H1 (cell line): ENCODE results near the gene CTTNBP2. TPM values are rescaled to one million over a fixed set of nuclear protein-coding genes. Genes with fewer than 3 reads are reported as not detected.

ENCODE experiments used
- CTCF ChIA-PET: fragments of 300-600 bp; sonication (Branson Sonifier 250); formaldehyde crosslinking; loops from one replicate; lab custom pipeline; 2021; ENCODE audit not compliant: partially characterized antibody; lab: Charles Lee
- POLR2A ChIA-PET: fragments of 300-600 bp; sonication (Branson Sonifier 250); formaldehyde crosslinking; loops from one replicate; lab custom pipeline; 2021; ENCODE audit warnings: inconsistent platforms; ENCODE audit not compliant: partially characterized antibody; lab: Charles Lee
- DNase-seq, 2 experiments: peaks; one replicate each; pipeline versions ENCODE4 v3.0.0 to v3.0.0-alpha.2; 2010 to 2022; ENCODE audit warnings: low spot score in 2 of 2, low read depth in 1 of 2, mixed read lengths in 1 of 2
- FAIRE-seq: peaks from 2 replicates; lab custom pipeline; 2011; peaks lifted over from hg19 to GRCh38; lab: Jason Lieb, UNC
- H2AFZ ChIP-seq: 2 replicates; pipeline ENCODE4 v1.8.1; 2012; ENCODE audit warnings: low read length, inconsistent platforms
- H2AK5ac ChIP-seq: 2 replicates; pipeline ENCODE4 v1.6.1; 2013; ENCODE audit warnings: low read depth, low read length
- H2BK120ac ChIP-seq: replicated peaks from 2 replicates; pipeline ENCODE3; 2013; ENCODE audit warnings: low read depth, low read length, inconsistent platforms
- H2BK12ac ChIP-seq: 2 replicates; pipeline ENCODE4 v1.6.1; 2013; ENCODE audit warnings: low read depth, low read length
- H2BK15ac ChIP-seq: 2 replicates; pipeline ENCODE4 v1.6.1; 2013; ENCODE audit warnings: low read length
- H2BK20ac ChIP-seq: 2 replicates; pipeline ENCODE4 v1.6.1; 2013; ENCODE audit warnings: low read length
- H2BK5ac ChIP-seq: 2 replicates; pipeline ENCODE4 v1.6.1; 2013; ENCODE audit warnings: low read depth, low read length
- H3K14ac ChIP-seq: 2 replicates; pipeline ENCODE4 v1.6.1; 2013; ENCODE audit warnings: inconsistent platforms; ENCODE audit not compliant: insufficient read length
- H3K18ac ChIP-seq: 2 replicates; pipeline ENCODE4 v1.6.1; 2013; ENCODE audit warnings: low read length; ENCODE audit errors: extremely low read depth
- H3K23ac ChIP-seq: 2 replicates; pipeline ENCODE4 v1.6.1; 2013; ENCODE audit warnings: inconsistent platforms; ENCODE audit not compliant: insufficient read length
- H3K23me2 ChIP-seq: 2 replicates; pipeline ENCODE4 v1.6.1; 2013; ENCODE audit warnings: low read depth, low read length
- H3K27ac ChIP-seq: 2 replicates; pipeline ENCODE4 v1.6.1; 2011; ENCODE audit warnings: low read depth, low read length, inconsistent platforms
- H3K27me3 ChIP-seq, 4 experiments: replicated peaks in 1 of 4; 1 replicate in 1 of 4; 2 replicates in 3 of 4; pipeline versions ENCODE4 v1.6.1 to v1.8.1; 2011 to 2013; ENCODE audit warnings: low read length in 3 of 4, mild to moderate bottlenecking in 3 of 4, inconsistent platforms in 2 of 4, mixed read lengths in 2 of 4, moderate library complexity in 1 of 4; ENCODE audit not compliant: control insufficient read depth in 3 of 4, insufficient read depth in 3 of 4; ENCODE audit errors: extremely low read depth in 1 of 4
- H3K36me3 ChIP-seq, 4 experiments: 2 replicates each; pipeline versions ENCODE4 v1.6.1 to v1.8.1; 2011 to 2013; ENCODE audit warnings: mild to moderate bottlenecking in 4 of 4, low read length in 3 of 4, moderate library complexity in 2 of 4, control low read depth in 1 of 4, inconsistent platforms in 1 of 4; ENCODE audit not compliant: insufficient read depth in 4 of 4, control insufficient read depth in 2 of 4
- H3K4ac ChIP-seq: replicated peaks from 2 replicates; pipeline ENCODE3; 2013; ENCODE audit warnings: low read length, low read depth, mixed read lengths, inconsistent platforms; ENCODE audit not compliant: insufficient read length
- H3K4me1 ChIP-seq, 4 experiments: replicated peaks in 1 of 4; 1 replicate in 1 of 4; 2 replicates in 3 of 4; pipeline versions ENCODE4 v1.6.1 to v1.8.1; 2011 to 2013; ENCODE audit warnings: low read length in 3 of 4, inconsistent platforms in 2 of 4, mixed read lengths in 1 of 4; ENCODE audit not compliant: insufficient read depth in 4 of 4, control insufficient read depth in 3 of 4
- H3K4me2 ChIP-seq, 2 experiments: 2 replicates each; pipeline versions ENCODE4 v1.6.1 to v1.8.1; 2011 to 2013; ENCODE audit warnings: low read depth in 2 of 2, low read length in 2 of 2, control low read depth in 1 of 2, inconsistent platforms in 1 of 2, mild to moderate bottlenecking in 1 of 2; ENCODE audit not compliant: insufficient read depth in 1 of 2
- H3K4me3 ChIP-seq, 4 experiments: fragments of 200-600, 300-600 bp in 1 of 4; sonication (generic), shearing (Covaris generic), sonication (Bioruptor Twin) in 1 of 4; 2 replicates each; pipeline versions ENCODE4 v1.5.1 to v1.8.1; 2011 to 2016; ENCODE audit warnings: low read length in 4 of 4, low read depth in 3 of 4, control low read depth in 2 of 4, inconsistent platforms in 2 of 4, mild to moderate bottlenecking in 2 of 4, mixed read lengths in 1 of 4, moderate library complexity in 1 of 4; ENCODE audit not compliant: insufficient read depth in 2 of 4; ENCODE audit errors: extremely low read depth in 1 of 4
- H3K56ac ChIP-seq: replicated peaks from 2 replicates; pipeline ENCODE3; 2013; ENCODE audit warnings: low read depth, mild to moderate bottlenecking, mixed read lengths, low read length, inconsistent platforms; ENCODE audit not compliant: insufficient read length
- H3K79me1 ChIP-seq: 2 replicates; pipeline ENCODE4 v1.6.1; 2013; ENCODE audit warnings: low read depth, low read length, control low read depth
- H3K79me2 ChIP-seq, 2 experiments: 2 replicates each; pipeline versions ENCODE4 v1.6.1 to v1.8.1; 2012 to 2013; ENCODE audit warnings: low read length in 2 of 2, mild to moderate bottlenecking in 2 of 2, inconsistent platforms in 1 of 2; ENCODE audit not compliant: insufficient read depth in 2 of 2, control insufficient read depth in 1 of 2
- H3K9ac ChIP-seq, 4 experiments: replicated peaks in 1 of 4; 1 replicate in 1 of 4; 2 replicates in 3 of 4; pipeline versions ENCODE4 v1.6.1 to v1.8.1; 2011 to 2013; ENCODE audit warnings: low read depth in 3 of 4, low read length in 3 of 4, control low read depth in 2 of 4, mild to moderate bottlenecking in 2 of 4, moderate library complexity in 2 of 4, inconsistent platforms in 1 of 4; ENCODE audit errors: extremely low read depth in 1 of 4
- H3K9me3 ChIP-seq, 2 experiments: 2 replicates each; pipeline versions ENCODE4 v1.6.1 to v1.8.1; 2012 to 2013; ENCODE audit warnings: mild to moderate bottlenecking in 2 of 2, moderate library complexity in 2 of 2, control low read depth in 1 of 2, inconsistent platforms in 1 of 2, low read depth in 1 of 2, low read length in 1 of 2, mixed read lengths in 1 of 2; ENCODE audit not compliant: insufficient read depth in 2 of 2
- H4K20me1 ChIP-seq, 2 experiments: replicated peaks in 1 of 2; 2 replicates each; pipeline versions ENCODE3 to v1.8.1; 2011 to 2013; ENCODE audit warnings: inconsistent platforms in 2 of 2, low read length in 2 of 2, mild to moderate bottlenecking in 1 of 2; ENCODE audit not compliant: insufficient read depth in 2 of 2, control insufficient read depth in 1 of 2
- H4K5ac ChIP-seq: 2 replicates; pipeline ENCODE4 v1.6.1; 2013; ENCODE audit warnings: low read length, low read depth, mixed read lengths, inconsistent platforms; ENCODE audit not compliant: insufficient read length
- H4K8ac ChIP-seq: 2 replicates; pipeline ENCODE4 v1.8.0; 2013; ENCODE audit warnings: mild to moderate bottlenecking, moderate library complexity, low read length, inconsistent platforms; ENCODE audit not compliant: insufficient read depth; ENCODE audit errors: extremely low read depth
- H4K91ac ChIP-seq: replicated peaks from 2 replicates; pipeline ENCODE3; 2013; ENCODE audit warnings: low read length, mixed read lengths, inconsistent platforms; ENCODE audit not compliant: insufficient read length
- CBX8 ChIP-seq: fragments of 300-800, 300-1000 bp; sonication (generic); IDR thresholded peaks from 2 replicates; pipeline ENCODE4 v1.7.1; 2016; ENCODE audit warnings: low read depth, low read length, borderline replicate concordance
- EP300 ChIP-seq, 2 experiments: IDR thresholded peaks; 1 replicate in 1 of 2; 2 replicates in 1 of 2; pipeline ENCODE4 v1.6.1; 2011 to 2012; ENCODE audit warnings: low read depth in 2 of 2, low read length in 2 of 2, mild to moderate bottlenecking in 2 of 2, borderline replicate concordance in 1 of 2, inconsistent platforms in 1 of 2, moderate library complexity in 1 of 2
- GABPA ChIP-seq: IDR thresholded peaks from 2 replicates; pipeline ENCODE4 v1.6.1; 2011; ENCODE audit warnings: mild to moderate bottlenecking, low read length, moderate library complexity, borderline replicate concordance; ENCODE audit not compliant: insufficient read depth
- HDAC6 ChIP-seq: IDR thresholded peaks from one replicate; pipeline ENCODE4 v1.7.1; 2012; ENCODE audit warnings: low read depth, mild to moderate bottlenecking, inconsistent platforms, low read length, moderate library complexity
- MAFK ChIP-seq: IDR thresholded peaks from 2 replicates; pipeline ENCODE4 v1.6.1; 2012; ENCODE audit warnings: low read depth, mild to moderate bottlenecking, improper control_type of control experiment, low read length
- NRF1 ChIP-seq: IDR thresholded peaks from 2 replicates; pipeline ENCODE4 v1.6.1; 2011; ENCODE audit warnings: mild to moderate bottlenecking, low read depth, low read length, improper control_type of control experiment
- POLR2A ChIP-seq, 2 experiments: IDR thresholded peaks; 1 replicate in 1 of 2; 2 replicates in 1 of 2; pipeline ENCODE4 v1.6.1; 2011; ENCODE audit warnings: low read depth in 2 of 2, low read length in 2 of 2, mild to moderate bottlenecking in 2 of 2; ENCODE audit errors: control extremely low read depth in 1 of 2
- RBBP5 ChIP-seq: IDR thresholded peaks from 2 replicates; pipeline ENCODE4 v1.7.1; 2012; ENCODE audit warnings: low read depth, mild to moderate bottlenecking, inconsistent platforms, low read length, moderate library complexity, borderline replicate concordance
- RFX5 ChIP-seq: IDR thresholded peaks from 2 replicates; pipeline ENCODE4 v1.6.1; 2011; ENCODE audit warnings: low read depth, low read length, improper control_type of control experiment, borderline replicate concordance
- RNF2 ChIP-seq: fragments of 200-900, 300-1000 bp; sonication (generic); IDR thresholded peaks from 2 replicates; pipeline ENCODE4 v1.7.1; 2016; ENCODE audit warnings: borderline replicate concordance, low read depth, mild to moderate bottlenecking, antibody characterized with exemption, low read length; ENCODE audit not compliant: poor library complexity, severe bottlenecking; ENCODE audit errors: missing control alignments
- SIN3A ChIP-seq, 2 experiments: IDR thresholded peaks in 1 of 2; conservative IDR thresholded peaks in 1 of 2; 2 replicates each; pipeline ENCODE4 v1.6.1; 2011 to 2012; ENCODE audit warnings: low read length in 2 of 2, improper control_type of control experiment in 1 of 2, low read depth in 1 of 2, mild to moderate bottlenecking in 1 of 2
- TAF7 ChIP-seq: optimal IDR thresholded peaks from 2 replicates; pipeline ENCODE3; 2011; ENCODE audit warnings: low read depth, mild to moderate bottlenecking, inconsistent platforms, low read length, moderate library complexity, borderline replicate concordance
- YY1 ChIP-seq: IDR thresholded peaks from 2 replicates; pipeline ENCODE4 v1.6.1; 2011; ENCODE audit warnings: low read depth, mild to moderate bottlenecking, low read length
- ZNF274 ChIP-seq: IDR thresholded peaks from 2 replicates; pipeline ENCODE4 v1.7.0; 2012; ENCODE audit warnings: low read length, borderline replicate concordance; ENCODE audit errors: extremely low read depth
- WGBS, 2 experiments: shearing (Covaris generic) in 1 of 2; methylation state at CpG; one replicate each; pipeline versions ENCODE4 v1.1.6 to v1.1.7; 2013 to 2015; ENCODE audit warnings: low lambda C conversion rate in 2 of 2, mixed read lengths in 2 of 2, inconsistent platforms in 1 of 2, low coverage in 1 of 2, missing lambda C conversion rate in 1 of 2; ENCODE audit not compliant: insufficient replicate concordance in 2 of 2, insufficient coverage in 1 of 2, insufficient read length in 1 of 2; ENCODE audit errors: extremely low coverage in 1 of 2, missing lambda C conversion rate in 1 of 2; 5-methylcytosine and 5-hydroxymethylcytosine counted together
- polyA plus RNA-seq, 7 experiments: library from polyadenylated mRNA; depleted of rRNA in 3 of 7; stranded (reverse) in 5 of 7; unstranded in 2 of 7; fragments of >200 nt in 5 of 7; fragments of 200-250 nt in 2 of 7; gene quantifications; 1 replicate in 5 of 7; 2 replicates in 1 of 7; 4 replicates in 1 of 7; pipeline versions ENCODE4 v1.2.1 to v1.2.3, GENCODE V29; 2011 to 2013; ENCODE audit warnings: missing spikeins in 2 of 7, mixed read lengths in 2 of 7
- total RNA-seq: library from RNA; stranded (reverse); fragmentation: NEBNext Ultra II Directional; extraction: Animal tissue kit (Norgen Biotek cat#: 25700); gene quantifications from 2 replicates; pipeline ENCODE4 v1.2.1, GENCODE V29; 2021

The CTTNBP2 gene
- total and polyA plus RNA-seq, 2 of the 8 experiments (the other 6 are each of a cell fraction or from before 2014, with no cell fraction given), result 15.3 to 35.1 TPM

DNA sequence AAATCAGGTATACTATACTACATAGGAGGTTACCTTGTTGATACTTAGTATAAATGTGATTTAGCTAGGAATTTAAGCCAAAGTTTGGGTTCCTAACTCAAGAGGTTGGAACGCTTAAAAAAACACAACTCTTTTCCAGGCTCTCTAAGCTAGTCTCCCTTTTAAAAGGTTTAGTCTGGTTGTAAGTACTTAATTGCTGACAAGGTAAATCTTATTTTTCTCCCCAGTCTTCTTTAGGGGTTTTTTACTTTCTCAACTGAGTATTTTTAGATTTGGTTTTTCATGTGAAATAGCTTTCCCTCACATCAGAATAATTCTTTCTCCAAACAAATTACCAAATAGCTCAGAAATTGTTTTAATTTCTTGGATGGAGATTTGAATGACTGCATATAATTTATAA lies 20.8 kb upstream of the CTTNBP2 start:
- ChIA-PET CTCF (interaction anchor here (0.7 kb wide), 1 partner anchor 14 kb away, joined by 3 read pairs; no protein-coding TSS in a partner anchor), POLR2A (interaction anchor here (1.3 kb wide), 1 partner anchor 9 kb away, joined by 4 read pairs; no protein-coding TSS in a partner anchor)
- no peak overlapping the region for H3K18ac ChIP-seq
- H3K79me1 ChIP-seq, result no peaks in the 10 kb centered on the region
- no peak overlapping the region for H2BK12ac ChIP-seq
- H4K20me1 ChIP-seq, result no peaks in the 10 kb centered on the region
- no peak overlapping the region for H2AFZ ChIP-seq
- no peak overlapping the region for H3K14ac ChIP-seq
- H3K4ac ChIP-seq, result no peak overlapping the region
- no peaks in the 10 kb centered on the region for H3K27me3 ChIP-seq
- no peak overlapping the region for H3K23ac ChIP-seq
- H4K91ac ChIP-seq, result no peak overlapping the region
- no peak overlapping the region for H2BK120ac ChIP-seq
- H3K9me3 ChIP-seq, result no peaks in the 10 kb centered on the region
- 88% methylated on average over 1 of the region's 1 CpG; no CpG with 5 or more reads in 1 of the 2 experiments for WGBS, 2 experiments
- no peak overlapping the region for H2BK15ac ChIP-seq
- H3K9ac ChIP-seq, result no peak overlapping the region
- no peaks in the 10 kb centered on the region for H3K23me2 ChIP-seq
- peaks cover 0 to 3% (median 2%) of the 10 kb centered on the region in 4 experiments; a peak in 4 of 7 replicates for H3K4me1 ChIP-seq
- FAIRE-seq (no peak), DNase-seq (no peak)
- no peaks in the 10 kb centered on the region for H3K79me2 ChIP-seq
- no peak overlapping the region for H3K4me2 ChIP-seq
- H3K56ac ChIP-seq, result no peak overlapping the region
- H2BK20ac ChIP-seq, result no peak overlapping the region
- no peak overlapping the region for H2AK5ac ChIP-seq
- no peak overlapping the region for H3K4me3 ChIP-seq
- H3K36me3 ChIP-seq, result no peaks in the 10 kb centered on the region
- no peak overlapping the region for H2BK5ac ChIP-seq
- no peak overlapping the region for H3K27ac ChIP-seq
- no peak overlapping the region for H4K5ac ChIP-seq
- no peak overlapping the region for H4K8ac ChIP-seq
- TF ChIP-seq RFX5 (no peak), MAFK (no peak), NRF1 (no peak), ZNF274 (no peak), CBX8 (no peak), RBBP5 (no peak), GABPA (no peak), HDAC6 (no peak), TAF7 (no peak), POLR2A (IDR thresholded peaks at IDR 0.05; ENCODE audit: control extremely low read depth in 1 of 2, low read depth in 2 of 2, low read length in 2 of 2) (no peak), RNF2 (no peak), EP300 (IDR thresholded peaks at IDR 0.05; ENCODE audit: borderline replicate concordance in 1 of 2, low read depth in 2 of 2, low read length in 2 of 2) (no peak), SIN3A (conservative IDR thresholded peaks at IDR 0.05 in 1 of 2, IDR thresholded peaks at IDR 0.05 in 1 of 2; ENCODE audit: low read depth in 1 of 2, low read length in 2 of 2) (no peak), YY1 (no peak)
